H1 (cell line): Measurements from ENCODE around the gene BTN2A1. TPM values are rescaled to one million over a fixed set of nuclear protein-coding genes. Genes with fewer than 3 reads are reported as not detected.

Source experiments
- CBX8 ChIP-seq: fragments of 300-800, 300-1000 bp; sonication (generic); IDR thresholded peaks from 2 replicates; pipeline ENCODE4 v1.7.1; 2016; ENCODE audit warnings: low read depth, low read length, borderline replicate concordance
- CHD2 ChIP-seq: IDR thresholded peaks from 2 replicates; pipeline ENCODE4 v1.6.1; 2012; ENCODE audit warnings: low read length, improper control_type of control experiment
- RXRA ChIP-seq: IDR thresholded peaks from 2 replicates; pipeline ENCODE4 v1.6.1; 2011; ENCODE audit warnings: low read depth, mild to moderate bottlenecking, low read length, moderate library complexity; ENCODE audit not compliant: insufficient read depth
- SP4 ChIP-seq: IDR thresholded peaks from 2 replicates; pipeline ENCODE4 v1.6.1; 2012; ENCODE audit warnings: low read length, inconsistent platforms
- SRF ChIP-seq: IDR thresholded peaks from 2 replicates; pipeline ENCODE4 v1.6.1; 2011; ENCODE audit warnings: mild to moderate bottlenecking, low read depth, low read length, moderate library complexity
- SUZ12 ChIP-seq: fragments of 200-600 bp; sonication (generic); IDR thresholded peaks from 2 replicates; pipeline ENCODE4 v1.6.1; 2012; ENCODE audit warnings: mild to moderate bottlenecking, inconsistent platforms, low read length, moderate library complexity, mixed read lengths
- polyA plus RNA-seq, 7 experiments: library from polyadenylated mRNA; depleted of rRNA in 3 of 7; stranded (reverse) in 5 of 7; unstranded in 2 of 7; fragments of >200 nt in 5 of 7; fragments of 200-250 nt in 2 of 7; gene quantifications; 1 replicate in 5 of 7; 2 replicates in 1 of 7; 4 replicates in 1 of 7; pipeline versions ENCODE4 v1.2.1 to v1.2.3, GENCODE V29; 2011 to 2013; ENCODE audit warnings: missing spikeins in 2 of 7, mixed read lengths in 2 of 7
- total RNA-seq: library from RNA; stranded (reverse); fragmentation: NEBNext Ultra II Directional; extraction: Animal tissue kit (Norgen Biotek cat#: 25700); gene quantifications from 2 replicates; pipeline ENCODE4 v1.2.1, GENCODE V29; 2021
- TF ChIP-seq, protein P1 (sequence below): IDR thresholded peaks from 2 replicates; pipeline ENCODE4 v1.6.1; 2011; ENCODE audit warnings: low read depth, mild to moderate bottlenecking, low read length; ENCODE audit not compliant: insufficient read depth

BTN2A1 gene
- total and polyA plus RNA-seq, 2 of the 8 experiments (the other 6 are each of a cell fraction or from before 2014, with no cell fraction given): 8.7 to 11.0 TPM

DNA sequence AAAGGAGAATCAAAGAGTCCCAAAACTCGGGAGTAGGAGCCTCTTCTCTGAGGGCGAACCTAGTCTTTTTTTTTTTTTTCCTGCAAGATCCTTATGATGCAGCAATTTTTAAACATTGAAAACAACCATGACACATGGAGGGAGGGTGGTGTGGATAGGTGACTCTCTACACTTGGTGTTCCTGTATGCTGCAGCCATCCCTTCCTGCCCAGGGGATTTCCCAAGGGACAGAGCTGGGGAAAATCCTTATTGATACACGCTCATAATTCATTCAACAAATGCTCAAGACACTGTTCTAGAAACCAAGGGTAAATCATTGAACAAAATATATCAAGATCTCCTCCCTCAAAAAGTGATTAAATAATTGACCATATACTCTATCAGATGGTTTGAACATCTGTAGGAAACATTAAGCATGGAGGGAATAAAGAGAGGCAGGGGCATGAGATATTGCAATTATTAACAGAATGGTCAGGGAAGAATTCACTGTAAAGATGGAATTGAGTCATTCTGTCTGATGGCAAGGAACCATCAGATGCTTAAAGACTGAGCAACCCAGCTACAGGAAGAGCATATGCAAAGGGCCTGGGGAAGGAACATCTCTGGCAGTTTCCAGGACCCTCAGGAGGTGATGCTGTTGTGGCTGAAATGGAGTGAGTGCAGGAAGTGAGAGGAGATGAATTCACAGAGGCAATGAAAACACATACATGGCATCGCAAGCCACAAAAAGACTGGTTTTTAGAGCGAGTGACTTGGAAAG lies 30.9 kb upstream of the BTN2A1 start (continued):
- TF ChIP-seq RXRA (no peak), CBX8 (no peak), SRF (no peak), SP4 (no peak), CHD2 (no peak), SUZ12 (no peak)
- TF ChIP-seq, protein P1, sequence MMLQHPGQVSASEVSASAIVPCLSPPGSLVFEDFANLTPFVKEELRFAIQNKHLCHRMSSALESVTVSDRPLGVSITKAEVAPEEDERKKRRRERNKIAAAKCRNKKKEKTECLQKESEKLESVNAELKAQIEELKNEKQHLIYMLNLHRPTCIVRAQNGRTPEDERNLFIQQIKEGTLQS: no peak
